ENCODE results near the gene RGS7.

RGS7 gene
- long read RNA-seq, donor 1: 0 reads
- long read RNA-seq, donor 2: 0 reads
- long read RNA-seq, donor 3: 0 reads
- long read RNA-seq, donor 4: 0 reads
- long read RNA-seq, donor 5: 0 reads
- long read RNA-seq, donor 6: 0 reads
- long read RNA-seq, donor 7: 0 reads
- long read RNA-seq, donor 8: 0 reads

GRCh38 chr1:241356519-241357365 lies at the start of gene RGS7:
Gene RGS7, minus strand, starts transcription at chr1:241357205.
- DNase-seq: peak; percentile 90

DNA sequence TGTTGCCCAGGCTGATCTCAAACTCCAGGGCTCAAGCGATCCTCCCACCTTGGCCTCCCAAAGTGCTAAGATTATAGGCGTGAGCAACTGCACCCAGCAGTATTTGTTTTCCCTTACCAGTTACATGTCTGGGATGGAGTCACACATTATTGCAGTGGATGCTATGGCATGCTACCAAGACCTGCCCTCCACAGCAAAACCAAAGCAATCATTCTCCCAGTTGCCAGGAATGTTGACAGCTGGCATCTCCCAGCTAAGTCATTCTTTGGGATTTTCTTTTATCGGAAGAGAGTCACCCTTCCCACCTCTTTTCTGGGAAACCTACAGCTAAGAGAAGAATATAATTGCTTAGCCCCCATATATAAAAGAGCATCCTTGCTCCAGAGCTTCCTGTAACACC lies 49.4 kb upstream of the RGS7 start:
- DNase-seq: no peak

DNA sequence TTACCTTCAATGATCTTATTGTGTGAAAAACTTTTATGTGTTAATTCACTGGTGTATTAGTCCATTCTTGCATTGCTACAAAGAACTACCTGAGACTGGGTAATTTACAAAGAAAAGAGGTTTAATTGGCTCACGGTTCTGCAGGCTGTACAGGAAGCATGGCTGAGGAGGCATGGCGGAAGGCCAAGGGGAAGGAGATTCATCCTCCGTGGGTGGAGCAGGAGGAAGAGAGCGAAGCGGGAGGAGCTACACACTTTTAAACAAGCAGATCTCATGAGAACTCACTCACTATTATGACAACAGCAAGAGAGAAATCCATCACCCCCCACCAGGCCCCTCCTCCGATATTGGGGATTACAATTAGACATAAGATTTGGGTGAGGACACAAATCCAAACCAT lies 44.2 kb upstream of the RGS7 start:
- no peak for DNase-seq

GRCh38 chr1:241396747-241397681 lies 40.0 kb upstream of the RGS7 start:
- DNase-seq: no peak

GRCh38 chr1:241391926-241392710 lies 35.1 kb upstream of the RGS7 start:
- DNase-seq: no peak

- DNase-seq: no peak
Measured at GRCh38 chr1:241390526-241390925, 33.5 kb upstream of the RGS7 start.

DNA sequence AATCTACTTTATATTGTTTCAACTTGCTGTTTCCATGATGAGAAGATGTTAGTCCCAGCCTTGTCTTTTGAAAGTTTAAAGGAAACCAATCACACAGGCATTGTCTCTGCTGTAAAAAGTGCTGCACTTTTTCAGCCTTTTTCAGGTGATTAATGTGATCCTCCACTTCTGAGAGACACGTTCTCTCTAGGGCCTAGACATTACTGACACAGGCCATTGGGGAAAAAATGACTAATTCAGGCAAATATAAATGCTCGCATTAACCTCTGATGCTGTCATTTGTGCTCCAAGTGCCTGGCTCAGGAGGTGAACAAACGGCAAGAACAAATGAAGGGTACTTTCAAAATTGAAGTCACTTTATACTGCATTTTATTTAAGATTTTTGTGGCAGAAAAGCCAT lies 32.4 kb upstream of the RGS7 start:
- DNase-seq: no peak

GRCh38 chr1:241387216-241387615 lies 30.2 kb upstream of the RGS7 start:
- DNase-seq: no peak

DNA sequence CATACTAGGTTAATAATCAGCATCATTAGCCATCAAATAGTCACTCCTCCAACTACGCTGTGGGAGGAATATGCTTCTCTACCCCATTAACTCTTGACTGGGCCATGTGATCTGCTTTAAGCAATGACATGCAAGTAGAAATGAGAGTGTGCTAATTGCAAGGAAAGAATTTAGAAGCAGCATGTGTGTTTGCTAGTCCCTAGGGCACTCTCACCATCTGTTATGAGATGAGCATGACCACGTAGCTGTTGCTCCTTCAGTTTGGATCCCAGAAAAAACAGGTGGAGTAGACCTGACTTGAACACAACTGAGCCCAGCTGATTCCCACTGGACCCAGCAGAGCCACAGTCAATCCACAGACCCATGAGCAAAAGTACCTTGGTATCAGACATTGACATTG lies 19.7 kb upstream of the RGS7 start:
- no peak for DNase-seq

DNA sequence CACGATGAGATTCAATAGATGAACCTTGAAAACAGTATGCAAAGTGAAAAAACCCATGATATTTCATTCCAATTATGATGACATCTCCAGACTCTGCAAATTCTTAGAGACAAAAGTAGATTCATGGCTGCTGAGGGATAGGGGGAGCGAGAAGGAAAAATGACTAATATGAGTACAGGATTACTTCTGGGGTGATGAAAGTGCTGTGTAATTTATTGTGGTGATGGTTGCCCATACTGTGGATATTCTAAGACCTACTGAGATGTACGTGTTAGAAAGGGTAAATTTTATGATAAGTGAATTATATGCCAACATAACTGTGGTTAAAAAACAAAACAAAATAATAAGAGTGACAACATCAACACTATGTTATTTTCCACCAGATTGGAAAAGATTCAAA lies 18.9 kb upstream of the RGS7 start:
- no peak for DNase-seq

DNA sequence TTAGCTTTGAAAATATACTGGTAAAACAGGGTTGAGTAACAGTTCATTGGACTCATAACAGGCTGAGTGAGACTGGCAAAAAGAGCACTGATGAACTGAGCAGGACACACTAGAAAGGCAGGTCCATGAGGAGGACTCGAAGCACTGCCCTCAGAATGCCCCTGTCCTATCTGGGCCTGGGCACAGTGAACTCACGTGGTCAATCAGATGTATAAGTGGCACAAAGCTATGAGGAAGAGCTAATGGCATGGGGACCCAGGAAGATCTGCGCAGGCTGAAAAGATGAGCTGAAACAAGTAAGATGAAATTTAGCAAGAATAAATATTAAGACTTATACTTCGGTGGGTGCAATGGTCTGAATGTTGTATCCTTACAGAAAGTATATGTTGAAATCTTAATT lies 9.2 kb upstream of the RGS7 start:
- DNase-seq: no peak

- DNase-seq: no peak
Measured at GRCh38 chr1:241362350-241362749, 5.3 kb upstream of the RGS7 start.

DNA sequence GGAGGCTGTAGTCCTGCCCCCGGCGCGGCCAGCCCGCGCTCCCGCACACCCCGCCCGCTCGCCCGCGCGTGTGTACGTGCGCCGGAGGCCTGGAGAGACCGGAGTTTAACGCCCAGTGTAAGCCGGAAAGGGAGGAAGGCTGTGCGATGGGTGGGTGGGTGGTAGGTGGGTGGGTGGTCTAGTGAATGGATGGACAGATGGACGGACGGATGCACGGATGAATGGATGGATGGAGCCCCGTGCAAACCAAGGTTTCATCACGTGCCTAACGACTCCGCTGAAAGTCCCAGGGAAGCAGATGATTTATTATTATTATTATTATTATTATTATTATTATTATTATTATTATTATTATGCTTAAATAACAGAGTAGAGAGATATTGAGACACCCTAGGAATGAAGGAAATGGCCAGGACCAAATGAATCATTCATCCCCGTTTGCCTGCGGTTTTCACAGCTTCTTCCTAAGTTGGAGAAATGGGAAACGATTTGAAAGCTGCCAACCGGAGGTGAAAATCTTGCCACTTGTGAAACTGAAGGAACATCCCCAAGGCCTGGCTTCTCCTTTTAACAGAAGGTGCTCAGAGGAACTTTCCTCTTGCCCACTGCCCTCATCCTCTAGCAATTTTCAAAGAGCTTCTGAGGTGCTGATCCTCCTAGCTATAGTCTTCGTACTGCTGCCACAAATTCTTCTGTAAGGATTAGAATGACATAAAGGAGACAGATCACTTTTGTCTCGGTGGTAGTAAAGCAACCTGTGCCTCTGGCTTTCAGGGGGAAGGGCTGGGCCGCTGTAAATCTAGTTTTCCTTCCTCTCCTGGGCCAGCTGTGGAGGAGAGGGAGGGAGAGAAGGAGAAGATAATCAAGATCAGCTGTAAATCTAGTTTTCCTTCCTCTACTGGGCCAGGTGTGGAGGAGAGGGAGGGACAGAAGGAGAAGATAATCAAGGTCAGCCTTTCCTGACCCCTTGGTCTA lies 648 bp upstream of the RGS7 start:
- peak; percentile 11 for DNase-seq

DNA sequence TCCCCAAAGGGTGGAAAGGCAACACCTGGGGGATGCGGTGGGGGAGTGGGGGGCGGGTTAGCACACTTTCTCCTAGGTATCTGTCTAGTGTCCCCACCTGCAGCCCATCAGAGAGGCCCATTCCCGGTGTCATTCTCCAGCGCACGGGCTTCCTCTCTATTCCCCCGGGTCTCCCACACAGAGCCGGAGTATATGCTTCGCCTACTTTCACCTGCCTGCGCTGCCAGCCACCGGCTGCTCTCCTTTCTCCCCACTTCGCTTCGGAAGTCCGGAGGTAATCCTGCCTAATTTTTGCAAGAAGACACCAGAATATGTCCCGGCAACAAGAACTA lies 852 bp downstream of the RGS7 start:
- DNase-seq: no peak

GRCh38 chr1:241355311-241356010 lies 1.5 kb downstream of the RGS7 start:
- DNase-seq: no peak

GRCh38 chr1:241352401-241352800 lies 4.6 kb downstream of the RGS7 start:
- no peak for DNase-seq

DNA sequence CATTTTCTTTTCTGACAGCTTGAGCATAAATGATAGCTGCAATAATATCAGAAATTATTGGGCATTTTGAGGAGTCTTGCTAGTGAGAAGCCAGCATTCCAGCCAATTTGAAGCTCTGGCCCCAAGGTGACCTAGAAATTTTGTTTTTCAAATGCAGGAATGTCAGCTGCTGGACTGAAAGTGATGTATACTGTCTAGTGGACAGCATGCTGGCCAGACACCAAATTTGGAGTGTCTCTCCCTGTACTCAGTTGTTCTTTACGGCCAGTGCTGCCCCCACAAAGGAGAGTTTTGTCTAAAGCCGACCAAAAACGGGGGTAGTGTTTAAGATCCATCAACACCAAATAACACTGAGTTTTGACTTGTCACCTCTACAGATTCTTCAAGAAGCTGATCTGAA lies 5.2 kb downstream of the RGS7 start:
- no peak for DNase-seq

DNA sequence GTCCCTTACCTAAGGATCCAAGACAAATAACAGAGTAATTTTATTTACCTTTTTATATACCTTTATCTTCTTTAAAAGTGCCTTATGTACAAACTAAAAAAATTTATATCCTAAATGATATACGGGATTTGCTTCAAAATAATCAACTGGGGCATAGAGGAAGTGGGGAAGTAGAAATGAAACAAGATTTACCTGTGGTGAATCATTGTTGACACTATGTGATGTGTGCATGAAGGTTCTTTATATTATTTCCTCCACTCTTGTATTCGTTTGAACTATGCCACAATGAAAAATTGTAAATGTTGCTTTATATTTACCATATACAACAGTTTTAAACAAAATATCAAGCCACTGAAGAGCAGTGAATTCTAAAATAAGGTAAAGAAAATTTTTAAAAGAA lies 13.0 kb downstream of the RGS7 start:
- no peak for DNase-seq

DNA sequence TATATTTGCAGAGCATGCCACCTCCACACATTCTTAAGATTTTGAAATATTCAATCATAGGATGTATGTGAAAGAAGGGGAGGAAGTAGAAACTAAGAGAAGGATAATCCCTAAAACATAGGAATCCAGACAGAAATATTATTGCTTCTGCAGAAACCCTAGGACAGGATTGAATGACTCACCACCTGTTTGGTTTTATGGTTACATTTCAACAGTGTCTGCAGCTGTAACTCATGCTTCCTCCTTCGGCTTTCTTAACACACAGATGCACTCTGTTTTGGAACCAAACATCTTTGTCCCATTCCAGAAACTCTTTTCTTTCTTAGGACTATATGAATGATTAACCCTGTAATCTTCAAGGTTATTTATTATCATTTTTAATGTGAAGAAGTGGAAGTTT lies 20.7 kb downstream of the RGS7 start:
- no peak for DNase-seq

DNA sequence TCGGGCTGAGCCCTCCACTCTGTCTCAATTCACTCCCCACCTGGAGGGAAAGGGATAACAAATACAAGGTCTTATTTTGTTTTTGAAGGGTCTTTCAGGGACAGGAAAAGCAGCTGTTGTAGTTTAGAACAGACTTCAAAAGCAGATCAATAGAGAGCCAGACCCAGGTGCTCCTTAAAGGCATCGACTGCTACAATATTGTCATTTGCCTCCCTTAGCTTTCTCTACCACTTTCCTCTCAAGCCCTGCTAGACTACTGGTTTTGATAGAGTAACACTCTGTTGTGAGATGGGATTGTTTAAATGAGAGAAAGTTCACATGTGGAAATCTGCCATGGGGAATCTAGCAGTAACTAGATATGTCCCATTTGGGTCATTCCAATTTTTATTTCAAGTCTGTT lies 24.0 kb downstream of the RGS7 start:
- no peak for DNase-seq

GRCh38 chr1:241332037-241332409 lies 25.0 kb downstream of the RGS7 start:
- DNase-seq: no peak
